Measurements from ENCODE around the gene HSP90B1. TPM values are rescaled to one million over a fixed set of nuclear protein-coding genes. Genes with fewer than 3 reads are reported as not detected.

The HSP90B1 gene
- total and polyA plus RNA-seq, 10 of the 15 experiments (the other 5 are each of a cell fraction or from before 2014, with no cell fraction given) = 254 to 968 (median 560) TPM

DNA sequence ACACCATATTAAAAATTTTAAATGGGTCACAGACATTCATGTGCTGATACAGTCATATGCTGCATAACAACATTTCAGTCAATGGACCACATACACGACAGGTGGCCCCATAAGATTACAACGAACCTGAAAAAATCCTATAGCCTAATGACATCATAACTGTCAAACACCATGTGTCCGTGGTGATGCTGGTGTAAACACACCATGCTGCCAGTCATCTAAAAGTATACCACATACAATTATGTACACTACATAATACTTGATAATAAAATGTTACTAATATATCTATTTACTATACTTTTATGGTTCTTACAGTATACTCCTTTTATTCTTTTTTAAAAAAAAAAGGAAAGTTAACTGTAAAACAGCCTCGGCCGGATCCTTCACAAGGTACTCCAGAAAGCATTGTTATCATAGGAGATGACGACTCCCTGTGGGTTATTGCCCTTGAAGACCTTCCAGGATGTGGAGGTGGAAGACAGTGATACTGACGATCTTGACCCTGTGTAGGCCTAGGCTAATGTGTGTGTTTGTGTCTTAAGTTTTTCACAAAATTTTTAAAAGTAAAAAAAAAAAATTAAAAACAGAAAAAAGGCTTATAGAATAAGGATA, 30.5 kb downstream of the HSP90B1 start:
- SMC1A ChIA-PET (ENCODE audit: uncharacterized antibody, unreplicated experiment) = interaction anchor here (0.6 to 2.9 kb wide), 3 partner anchors 13 to 81 kb away, joined by 3 to 9 read pairs (median 9); no protein-coding TSS in a partner anchor
- FAIRE-seq (no peak), ATAC-seq (no peak), DNase-seq (ENCODE audit: low read depth, low spot score) (no peak)
- in situ Hi-C loops (cut with MboI) (no loop called here), intact Hi-C loops (cut with micrococcal nuclease; ENCODE audit: unreplicated experiment) (loop anchor here (10.0 kb wide), 1 partner anchor 324 kb away; no protein-coding TSS in a partner anchor)
- no peak overlapping the region for H2AFZ ChIP-seq (ENCODE audit: control insufficient read depth, low read depth, low read length)
- no peaks in the 10 kb centered on the region for H3K4me1 ChIP-seq (ENCODE audit: control insufficient read depth, insufficient read depth, low read length)
- no peaks in the 10 kb centered on the region for H3K9me3 ChIP-seq (replicated peaks; ENCODE audit: control insufficient read depth, insufficient read depth, low read length)
- H3K36me3 ChIP-seq (ENCODE audit: control insufficient read depth in 2 of 2, insufficient read depth in 2 of 2, low read length in 1 of 2) = no peaks in the 10 kb centered on the region
- CTCF ChIA-PET = interaction anchor here (0.7 to 1.1 kb wide), 2 partner anchors 76 to 77 kb away, joined by 3 to 4 read pairs; no protein-coding TSS in a partner anchor
- H3K27ac ChIP-seq (ENCODE audit: control insufficient read depth, insufficient read depth) = no peak overlapping the region
- RAD21 ChIA-PET (ENCODE audit: unreplicated experiment) = interaction anchor here (1.9 kb wide), 1 partner anchor 25 kb away, joined by 4 read pairs; no protein-coding TSS in a partner anchor
- WGBS (ENCODE audit: insufficient coverage, insufficient replicate concordance, low lambda C conversion rate, missing lambda C conversion rate) = 64% methylated on average over 7 of the region's 7 CpGs
- H4K20me1 ChIP-seq (ENCODE audit: control insufficient read depth, insufficient read depth) = no peaks in the 10 kb centered on the region
- TF ChIP-seq, protein P1, sequence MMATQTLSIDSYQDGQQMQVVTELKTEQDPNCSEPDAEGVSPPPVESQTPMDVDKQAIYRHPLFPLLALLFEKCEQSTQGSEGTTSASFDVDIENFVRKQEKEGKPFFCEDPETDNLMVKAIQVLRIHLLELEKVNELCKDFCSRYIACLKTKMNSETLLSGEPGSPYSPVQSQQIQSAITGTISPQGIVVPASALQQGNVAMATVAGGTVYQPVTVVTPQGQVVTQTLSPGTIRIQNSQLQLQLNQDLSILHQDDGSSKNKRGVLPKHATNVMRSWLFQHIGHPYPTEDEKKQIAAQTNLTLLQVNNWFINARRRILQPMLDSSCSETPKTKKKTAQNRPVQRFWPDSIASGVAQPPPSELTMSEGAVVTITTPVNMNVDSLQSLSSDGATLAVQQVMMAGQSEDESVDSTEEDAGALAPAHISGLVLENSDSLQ (IDR thresholded peaks at IDR 0.05) = peak; percentile 52
- TF ChIP-seq SMC3 (IDR thresholded peaks at IDR 0.05; ENCODE audit: borderline replicate concordance, low read length) = no peak
- POLR2A ChIA-PET = interaction anchor here (1.0 to 1.8 kb wide), 2 partner anchors 25 to 31 kb away, joined by 4 to 7 read pairs; partner anchors contain the start of gene HSP90B1
- no peak overlapping the region for H3K9ac ChIP-seq (ENCODE audit: control insufficient read depth, insufficient read depth, low read length)
- no TSS peak for BruUV-seq (replicated peaks)
- no peak overlapping the region for H3K4me3 ChIP-seq
- no peaks in the 10 kb centered on the region for H3K27me3 ChIP-seq (replicated peaks in 1 of 2; ENCODE audit: control insufficient read depth in 2 of 2, insufficient read depth in 2 of 2, low read length in 1 of 2)
- H3K4me2 ChIP-seq (ENCODE audit: control insufficient read depth, insufficient read depth) = no peak overlapping the region
- peaks cover 34% of the 10 kb centered on the region for H3K79me2 ChIP-seq (ENCODE audit: control insufficient read depth, insufficient read depth, low read length)

DNA sequence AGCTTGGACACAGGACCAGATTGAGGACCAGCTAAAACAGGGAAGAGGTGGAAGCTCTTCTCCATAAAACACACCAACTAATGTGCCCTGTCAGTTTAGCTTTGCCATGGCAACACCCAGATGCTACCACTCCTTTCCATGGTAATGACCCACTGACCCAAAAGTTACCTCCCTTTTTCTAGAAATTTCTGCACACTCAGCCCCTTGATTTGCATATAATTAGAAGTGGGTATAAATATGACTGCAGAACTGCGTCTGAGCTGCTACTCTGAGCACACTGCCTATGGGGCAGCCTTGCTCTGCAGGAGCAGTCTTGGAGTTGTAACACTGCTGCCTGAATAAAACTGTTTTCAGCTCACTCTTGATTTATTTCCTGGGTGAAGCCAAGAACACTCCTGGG, 32.3 kb downstream of the HSP90B1 start:
- POLR2A ChIA-PET = interaction anchor here (0.7 to 1.6 kb wide), 4 partner anchors 9 to 1841 kb away, joined by 3 to 10 read pairs (median 4); no protein-coding TSS in a partner anchor
- TF ChIP-seq, protein P2, sequence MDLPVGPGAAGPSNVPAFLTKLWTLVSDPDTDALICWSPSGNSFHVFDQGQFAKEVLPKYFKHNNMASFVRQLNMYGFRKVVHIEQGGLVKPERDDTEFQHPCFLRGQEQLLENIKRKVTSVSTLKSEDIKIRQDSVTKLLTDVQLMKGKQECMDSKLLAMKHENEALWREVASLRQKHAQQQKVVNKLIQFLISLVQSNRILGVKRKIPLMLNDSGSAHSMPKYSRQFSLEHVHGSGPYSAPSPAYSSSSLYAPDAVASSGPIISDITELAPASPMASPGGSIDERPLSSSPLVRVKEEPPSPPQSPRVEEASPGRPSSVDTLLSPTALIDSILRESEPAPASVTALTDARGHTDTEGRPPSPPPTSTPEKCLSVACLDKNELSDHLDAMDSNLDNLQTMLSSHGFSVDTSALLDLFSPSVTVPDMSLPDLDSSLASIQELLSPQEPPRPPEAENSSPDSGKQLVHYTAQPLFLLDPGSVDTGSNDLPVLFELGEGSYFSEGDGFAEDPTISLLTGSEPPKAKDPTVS (IDR thresholded peaks at IDR 0.05; ENCODE audit: low read depth, low read length) = peak; percentile 90; the same call in 1 of the 2 replicates
- TF ChIP-seq SPI1 (IDR thresholded peaks at IDR 0.05; ENCODE audit: borderline replicate concordance, insufficient read depth, low read depth, low read length) (no peak), POLR2A (IDR thresholded peaks at IDR 0.05; ENCODE audit: low read depth, low read length) (peak; percentile 69), POLR2AphosphoS5 (IDR thresholded peaks at IDR 0.05; ENCODE audit: low read length) (peak; percentile 80)
- TF ChIP-seq, protein P1 (IDR thresholded peaks at IDR 0.05) = peak; percentile 83

More for the DNA sequence above, 32.3 kb downstream of the HSP90B1 start:
- H4K20me1 ChIP-seq (ENCODE audit: control insufficient read depth, insufficient read depth) = no peaks in the 10 kb centered on the region
- CTCF ChIA-PET = interaction anchor here (0.9 to 2.6 kb wide), 5 partner anchors 9 to 147 kb away, joined by 3 to 8 read pairs (median 6); no protein-coding TSS in a partner anchor
- no peaks in the 10 kb centered on the region for H3K27me3 ChIP-seq (replicated peaks in 1 of 2; ENCODE audit: control insufficient read depth in 2 of 2, insufficient read depth in 2 of 2, low read length in 1 of 2)
- FAIRE-seq (no peak), DNase-seq (ENCODE audit: low read depth, low spot score) (no peak), ATAC-seq (no peak)
- BruUV-seq (replicated peaks) = no TSS peak
- H3K4me1 ChIP-seq (ENCODE audit: control insufficient read depth, insufficient read depth, low read length) = no peaks in the 10 kb centered on the region
- H3K36me3 ChIP-seq (ENCODE audit: control insufficient read depth in 2 of 2, insufficient read depth in 2 of 2, low read length in 1 of 2) = no peaks in the 10 kb centered on the region
- no peak overlapping the region for H3K4me3 ChIP-seq
- H2AFZ ChIP-seq (ENCODE audit: control insufficient read depth, low read depth, low read length) = no peak overlapping the region
- SMC1A ChIA-PET (ENCODE audit: uncharacterized antibody, unreplicated experiment) = interaction anchor here (0.9 to 4.3 kb wide), 9 partner anchors 9 to 147 kb away, joined by 3 to 25 read pairs (median 6); no protein-coding TSS in a partner anchor
- H3K27ac ChIP-seq (ENCODE audit: control insufficient read depth, insufficient read depth) = no peak overlapping the region
- H3K4me2 ChIP-seq (ENCODE audit: control insufficient read depth, insufficient read depth) = no peak overlapping the region
- intact Hi-C loops (cut with micrococcal nuclease; ENCODE audit: unreplicated experiment) (loop anchor here (10.0 kb wide), 1 partner anchor 322 kb away; no protein-coding TSS in a partner anchor), in situ Hi-C loops (cut with MboI) (no loop called here)
- RAD21 ChIA-PET (ENCODE audit: unreplicated experiment) = interaction anchor here (1.0 to 2.6 kb wide), 4 partner anchors 26 to 147 kb away, joined by 3 to 11 read pairs (median 4); partner anchors contain the start of gene HSP90B1
- H3K79me2 ChIP-seq (ENCODE audit: control insufficient read depth, insufficient read depth, low read length) = peaks cover 37% of the 10 kb centered on the region
- 44% methylated on average over 1 of the region's 1 CpG for WGBS (ENCODE audit: insufficient coverage, insufficient replicate concordance, low lambda C conversion rate, missing lambda C conversion rate)
- H3K9me3 ChIP-seq (replicated peaks; ENCODE audit: control insufficient read depth, insufficient read depth, low read length) = no peaks in the 10 kb centered on the region
- no peak overlapping the region for H3K9ac ChIP-seq (ENCODE audit: control insufficient read depth, insufficient read depth, low read length)
